Measurements from ENCODE around the gene CREBBP.

DNA sequence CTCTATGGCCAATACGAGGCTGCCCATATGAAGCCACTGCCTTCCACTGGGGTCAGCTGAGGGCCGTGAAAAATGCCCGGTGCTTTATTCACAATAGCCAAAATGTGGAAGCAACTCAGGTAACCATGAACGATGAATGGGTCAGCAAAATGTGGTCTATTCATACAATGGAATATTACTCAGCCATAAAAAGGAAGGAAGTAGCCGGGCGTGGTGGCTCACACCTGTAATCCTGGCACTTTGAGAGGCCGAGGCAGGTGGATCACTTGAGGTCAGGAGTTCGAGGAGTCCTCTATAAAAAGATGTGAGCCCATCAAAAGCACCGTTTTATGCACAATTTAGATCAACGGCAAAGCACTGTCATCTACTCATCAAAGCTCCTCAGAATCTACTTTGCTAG, 158.0 kb downstream of the CREBBP start:
- TF ChIP-seq, protein P1, sequence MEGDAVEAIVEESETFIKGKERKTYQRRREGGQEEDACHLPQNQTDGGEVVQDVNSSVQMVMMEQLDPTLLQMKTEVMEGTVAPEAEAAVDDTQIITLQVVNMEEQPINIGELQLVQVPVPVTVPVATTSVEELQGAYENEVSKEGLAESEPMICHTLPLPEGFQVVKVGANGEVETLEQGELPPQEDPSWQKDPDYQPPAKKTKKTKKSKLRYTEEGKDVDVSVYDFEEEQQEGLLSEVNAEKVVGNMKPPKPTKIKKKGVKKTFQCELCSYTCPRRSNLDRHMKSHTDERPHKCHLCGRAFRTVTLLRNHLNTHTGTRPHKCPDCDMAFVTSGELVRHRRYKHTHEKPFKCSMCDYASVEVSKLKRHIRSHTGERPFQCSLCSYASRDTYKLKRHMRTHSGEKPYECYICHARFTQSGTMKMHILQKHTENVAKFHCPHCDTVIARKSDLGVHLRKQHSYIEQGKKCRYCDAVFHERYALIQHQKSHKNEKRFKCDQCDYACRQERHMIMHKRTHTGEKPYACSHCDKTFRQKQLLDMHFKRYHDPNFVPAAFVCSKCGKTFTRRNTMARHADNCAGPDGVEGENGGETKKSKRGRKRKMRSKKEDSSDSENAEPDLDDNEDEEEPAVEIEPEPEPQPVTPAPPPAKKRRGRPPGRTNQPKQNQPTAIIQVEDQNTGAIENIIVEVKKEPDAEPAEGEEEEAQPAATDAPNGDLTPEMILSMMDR (optimal IDR thresholded peaks at IDR 0.05 in 1 of 3, IDR thresholded peaks at IDR 0.05 in 1 of 3, conservative IDR thresholded peaks at IDR 0.05 in 1 of 3; ENCODE audit: extremely low read depth in 1 of 3, insufficient read depth in 2 of 3, low read length in 3 of 3): no peak
- no peak for TF ChIP-seq EZH2 (IDR thresholded peaks at IDR 0.05; ENCODE audit: low read length)
